IMR-90 (cell line): ENCODE measurements around the gene PHF3. TPM values are rescaled to one million over a fixed set of nuclear protein-coding genes. Genes with fewer than 3 reads are reported as not detected.
A peak's percentile ranks its signal among the peaks of the same experiment; 100 is the strongest.

Experiments
- ATAC-seq: fragments of 200-7000 bp; cut with Tn5 transposase; 2 replicates; pipeline ENCODE4 v1.9.1; 2020; ENCODE audit warnings: low read depth, mild to moderate bottlenecking, moderate library complexity
- BruUV-seq: library from RNA; stranded (reverse); fragments of 400-500 nt; replicated peaks from 2 replicates; lab custom pipeline; 2021; lab: Mats Ljungman, UMichigan
- CTCF ChIA-PET: fragments of 300-600 bp; formaldehyde crosslinking; extraction: SDS; loops from one replicate; lab custom pipeline; 2021; ENCODE audit warnings: antibody characterized with exemption; lab: Yijun Ruan, JAX
- POLR2A ChIA-PET: fragments of 300-600 bp; sonication (Branson Sonifier 250); formaldehyde crosslinking; loops from one replicate; lab custom pipeline; 2022; ENCODE audit warnings: antibody characterized with exemption; ENCODE audit not compliant: unreplicated experiment; lab: Charles Lee
- DNase-seq: peaks from one replicate; pipeline ENCODE4 v3.0.0; 2013
- H2AFZ ChIP-seq: replicated peaks from 2 replicates; pipeline ENCODE3; 2013; ENCODE audit warnings: low read length, mild to moderate bottlenecking; ENCODE audit not compliant: poor library complexity
- H2AK5ac ChIP-seq: 2 replicates; pipeline ENCODE4 v1.6.1; 2013; ENCODE audit warnings: low read depth, low read length, inconsistent platforms
- H2AK9ac ChIP-seq: replicated peaks from 2 replicates; pipeline ENCODE3; 2013; ENCODE audit warnings: mild to moderate bottlenecking, low read depth, low read length, moderate library complexity; ENCODE audit not compliant: poor library complexity
- H2BK120ac ChIP-seq: 2 replicates; pipeline ENCODE4 v1.6.1; 2013; ENCODE audit warnings: low read depth, low read length, inconsistent platforms
- H2BK15ac ChIP-seq: 3 replicates; pipeline ENCODE4 v1.6.1; 2013; ENCODE audit warnings: low read depth, low read length, inconsistent platforms
- H2BK20ac ChIP-seq: 2 replicates; pipeline ENCODE4 v1.6.1; 2013; ENCODE audit warnings: low read depth, mild to moderate bottlenecking, inconsistent platforms, low read length, moderate library complexity
- H2BK5ac ChIP-seq: 2 replicates; pipeline ENCODE4 v1.6.1; 2013; ENCODE audit warnings: mild to moderate bottlenecking, low read depth, low read length, inconsistent platforms; ENCODE audit not compliant: poor library complexity, severe bottlenecking
- H3K14ac ChIP-seq: replicated peaks from 2 replicates; pipeline ENCODE4 v1.6.1; 2013; ENCODE audit warnings: low read depth, low read length, inconsistent platforms
- H3K18ac ChIP-seq: 2 replicates; pipeline ENCODE4 v1.6.1; 2013; ENCODE audit warnings: low read depth, low read length, control low read depth
- H3K23ac ChIP-seq: 2 replicates; pipeline ENCODE4 v1.6.1; 2013; ENCODE audit warnings: low read depth, low read length, inconsistent platforms
- H3K27ac ChIP-seq: 2 replicates; pipeline ENCODE4 v1.5.1; 2013; ENCODE audit warnings: mild to moderate bottlenecking, control low read depth, low read length; ENCODE audit not compliant: insufficient read depth
- H3K27me3 ChIP-seq: 2 replicates; pipeline ENCODE4 v1.6.1; 2013; ENCODE audit warnings: low read length; ENCODE audit not compliant: control insufficient read depth, insufficient read depth
- H3K36me3 ChIP-seq: 2 replicates; pipeline ENCODE4 v1.6.1; 2013; ENCODE audit warnings: low read length, mixed read lengths; ENCODE audit not compliant: control insufficient read depth, insufficient read depth
- H3K4ac ChIP-seq: 2 replicates; pipeline ENCODE4 v1.6.1; 2013; ENCODE audit warnings: low read depth, low read length, inconsistent platforms
- H3K4me1 ChIP-seq: 2 replicates; pipeline ENCODE4 v1.6.1; 2013; ENCODE audit warnings: low read length, mixed read lengths; ENCODE audit not compliant: control insufficient read depth, insufficient read depth
- H3K4me2 ChIP-seq: 2 replicates; pipeline ENCODE4 v1.6.1; 2013; ENCODE audit warnings: low read depth, mild to moderate bottlenecking, control low read depth, low read length, moderate library complexity
- H3K4me3 ChIP-seq: 2 replicates; pipeline ENCODE4 v1.5.1; 2013; ENCODE audit warnings: low read depth, mild to moderate bottlenecking, control low read depth, low read length, moderate library complexity; ENCODE audit not compliant: insufficient read depth
- H3K56ac ChIP-seq: 2 replicates; pipeline ENCODE4 v1.6.1; 2013; ENCODE audit warnings: low read length, inconsistent platforms; ENCODE audit not compliant: insufficient read depth; ENCODE audit errors: extremely low read depth
- H3K79me1 ChIP-seq, 2 experiments: 2 replicates each; pipeline ENCODE4 v1.6.1; 2013; ENCODE audit warnings: low read length in 2 of 2, inconsistent platforms in 1 of 2, low read depth in 1 of 2
- H3K9ac ChIP-seq: 2 replicates; pipeline ENCODE4 v1.6.1; 2013; ENCODE audit warnings: low read depth, low read length, control low read depth
- H3K9me1 ChIP-seq: 2 replicates; pipeline ENCODE4 v1.6.1; 2013; ENCODE audit warnings: low read length, inconsistent platforms; ENCODE audit not compliant: insufficient read depth
- H3K9me3 ChIP-seq: 2 replicates; pipeline ENCODE4 v1.6.1; 2013; ENCODE audit warnings: low read length; ENCODE audit not compliant: control insufficient read depth, insufficient read depth
- H4K20me1 ChIP-seq: 2 replicates; pipeline ENCODE4 v1.6.1; 2013; ENCODE audit warnings: low read length, inconsistent platforms; ENCODE audit not compliant: insufficient read depth
- H4K5ac ChIP-seq: 2 replicates; pipeline ENCODE4 v1.6.1; 2013; ENCODE audit warnings: mild to moderate bottlenecking, low read depth, low read length, control low read depth
- H4K8ac ChIP-seq, 2 experiments: 2 replicates each; pipeline ENCODE4 v1.6.1; 2013; ENCODE audit warnings: low read depth in 2 of 2, low read length in 2 of 2, control low read depth in 1 of 2, inconsistent platforms in 1 of 2
- H4K91ac ChIP-seq: 2 replicates; pipeline ENCODE4 v1.6.1; 2013; ENCODE audit warnings: low read depth, low read length, inconsistent platforms; ENCODE audit not compliant: insufficient read depth
- FOS ChIP-seq: fragments of 150-350 bp; IDR thresholded peaks from 2 replicates; pipeline ENCODE4 v1.6.1; 2016; ENCODE audit warnings: low read depth, low read length
- MAFK ChIP-seq: IDR thresholded peaks from 2 replicates; pipeline ENCODE4 v1.6.1; 2012; ENCODE audit warnings: low read depth, low read length, improper control_type of control experiment
- MXI1 ChIP-seq: IDR thresholded peaks from 2 replicates; pipeline ENCODE4 v1.6.1; 2012; ENCODE audit warnings: low read depth, mild to moderate bottlenecking, low read length, moderate library complexity, borderline replicate concordance
- RCOR1 ChIP-seq: IDR thresholded peaks from 2 replicates; pipeline ENCODE4 v1.6.1; 2012; ENCODE audit warnings: mild to moderate bottlenecking, low read length, improper control_type of control experiment; ENCODE audit not compliant: insufficient replicate concordance
- WGBS, 2 experiments: methylation state at CpG; one replicate each; pipeline versions ENCODE4 v1.1.5 to v1.1.7; 2013; ENCODE audit warnings: missing lambda C conversion rate in 2 of 2; ENCODE audit not compliant: insufficient read length in 1 of 2; ENCODE audit errors: extremely low coverage in 2 of 2; 5-methylcytosine and 5-hydroxymethylcytosine counted together
- dilution Hi-C: fragments of 300-500 bp; cut with HindIII; formaldehyde crosslinking; loops from one replicate; pipeline ENCODE4 v1.14.3; 2018; ENCODE audit warnings: low sequenced_read_pairs; ENCODE audit not compliant: unreplicated experiment
- in situ Hi-C: fragments of 300-500 bp; cut with MboI; formaldehyde crosslinking; loops from 3 replicates; pipeline ENCODE4 v1.14.3; 2019; ENCODE audit warnings: low sequenced_read_pairs, inconsistent platforms, mixed read lengths
- intact Hi-C: fragments of 100-400 bp; cut with micrococcal nuclease; formaldehyde crosslinking; loops from 2 replicates; pipeline ENCODE4 v1.10.0; 2022
- polyA plus RNA-seq, 3 experiments: library from polyadenylated mRNA; depleted of rRNA; stranded (reverse); fragments of >200 nt; gene quantifications; 2 replicates each; pipeline ENCODE4 v1.2.3, GENCODE V29; 2012; ENCODE audit warnings: low replicate concordance in 1 of 3
- total RNA-seq: library from RNA; depleted of rRNA; stranded (reverse); fragments of >200 nt; gene quantifications from 2 replicates; pipeline ENCODE4 v1.2.3, GENCODE V29; 2012

The PHF3 gene
- total and polyA plus RNA-seq, 2 of the 4 experiments (the other 2 are of a cell fraction), result 5.6 to 27.8 TPM

- Histone ChIP-seq H3K27me3 (no peaks in the 10 kb centered on the region), H2BK120ac (no peak overlapping the region), H2AFZ (no peak overlapping the region), H4K5ac (no peak overlapping the region), H4K8ac (no peak overlapping the region), H3K9ac (no peak overlapping the region), H4K91ac (no peak overlapping the region), H3K56ac (no peak overlapping the region), H3K14ac (no peak overlapping the region), H2BK20ac (0 out of 2 replicates have a peak overlapping the region, but pooled peaks have one; percentile 18), H3K4me1 (peaks cover 5% of the 10 kb centered on the region), H3K9me3 (no peaks in the 10 kb centered on the region), H3K4me2 (peak overlapping the region; percentile 81; the same call in 1 of the 2 replicates), H4K20me1 (peaks cover 31% of the 10 kb centered on the region), H2BK5ac (peak overlapping the region; percentile 6), H2AK9ac (no peak overlapping the region), H3K4me3 (no peak overlapping the region), H3K4ac (no peak overlapping the region), H3K23ac (no peak overlapping the region), H3K27ac (no peak overlapping the region), H2BK15ac (no peak overlapping the region), H3K79me1 (peaks cover 14 to 41% of the 10 kb centered on the region in 2 experiments), H2AK5ac (no peak overlapping the region; the same call in 1 of the 2 replicates), H3K9me1 (peaks cover 7% of the 10 kb centered on the region), H3K36me3 (no peaks in the 10 kb centered on the region; the same call in 1 of the 2 replicates), H3K18ac (no peak overlapping the region)
- ATAC-seq (peak; percentile 93), DNase-seq (peak; percentile 85)
- ChIA-PET POLR2A (no interaction called here), CTCF (interaction anchor here (1.1 kb wide), 1 partner anchor 27 kb away, joined by 3 read pairs; no protein-coding TSS in a partner anchor)
- intact Hi-C loops, result no loop called here
- in situ Hi-C loops, result no loop called here
- TF ChIP-seq MXI1, result no peak
- TF ChIP-seq MAFK, result peak; percentile 90
- no peak for TF ChIP-seq RCOR1
- TF ChIP-seq FOS, result peak; percentile 66
- no CpG with 5 or more reads among the region's 5 CpGs for WGBS, 2 experiments
- dilution Hi-C loops, result no loop called here
- no TSS peak for BruUV-seq
These were observed 27.7 kb downstream of the PHF3 start for GRCh38 chr6:63663147-63663955.
